Measurements from ENCODE around the gene SYNE1.

DNA sequence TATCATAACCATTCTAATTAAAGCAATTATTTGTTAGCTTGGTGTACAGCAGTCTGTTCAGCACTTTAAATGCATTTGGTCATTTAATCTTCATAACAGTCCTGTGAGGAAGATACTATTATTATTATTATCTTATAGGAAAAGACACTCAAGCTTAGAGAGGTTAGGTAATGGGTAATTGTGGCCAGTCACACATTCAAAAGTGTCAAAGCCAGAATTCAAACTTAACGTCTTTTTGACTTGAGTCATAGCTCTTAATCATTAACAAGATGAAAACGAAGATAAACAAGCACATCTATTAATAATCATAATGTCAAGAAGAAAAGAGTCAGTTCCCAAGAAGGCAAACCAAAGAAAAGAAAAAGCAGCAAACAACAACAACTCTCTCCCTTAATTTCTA, 251.0 kb downstream of the SYNE1 start:
- TF ChIP-seq, protein P1, sequence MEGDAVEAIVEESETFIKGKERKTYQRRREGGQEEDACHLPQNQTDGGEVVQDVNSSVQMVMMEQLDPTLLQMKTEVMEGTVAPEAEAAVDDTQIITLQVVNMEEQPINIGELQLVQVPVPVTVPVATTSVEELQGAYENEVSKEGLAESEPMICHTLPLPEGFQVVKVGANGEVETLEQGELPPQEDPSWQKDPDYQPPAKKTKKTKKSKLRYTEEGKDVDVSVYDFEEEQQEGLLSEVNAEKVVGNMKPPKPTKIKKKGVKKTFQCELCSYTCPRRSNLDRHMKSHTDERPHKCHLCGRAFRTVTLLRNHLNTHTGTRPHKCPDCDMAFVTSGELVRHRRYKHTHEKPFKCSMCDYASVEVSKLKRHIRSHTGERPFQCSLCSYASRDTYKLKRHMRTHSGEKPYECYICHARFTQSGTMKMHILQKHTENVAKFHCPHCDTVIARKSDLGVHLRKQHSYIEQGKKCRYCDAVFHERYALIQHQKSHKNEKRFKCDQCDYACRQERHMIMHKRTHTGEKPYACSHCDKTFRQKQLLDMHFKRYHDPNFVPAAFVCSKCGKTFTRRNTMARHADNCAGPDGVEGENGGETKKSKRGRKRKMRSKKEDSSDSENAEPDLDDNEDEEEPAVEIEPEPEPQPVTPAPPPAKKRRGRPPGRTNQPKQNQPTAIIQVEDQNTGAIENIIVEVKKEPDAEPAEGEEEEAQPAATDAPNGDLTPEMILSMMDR (IDR thresholded peaks at IDR 0.05), result no peak
- TF ChIP-seq POLR2A (IDR thresholded peaks at IDR 0.05), result no peak
